ENCODE results near the gene C1orf159.
A peak's percentile ranks its signal among the peaks of the same experiment; 100 is the strongest.
"Not testable (repeated sequence)": the region's sequence is repeated elsewhere in the genome, so short reads cannot be mapped to it uniquely, and the experiment has no call there.

Gene C1orf159

DNA sequence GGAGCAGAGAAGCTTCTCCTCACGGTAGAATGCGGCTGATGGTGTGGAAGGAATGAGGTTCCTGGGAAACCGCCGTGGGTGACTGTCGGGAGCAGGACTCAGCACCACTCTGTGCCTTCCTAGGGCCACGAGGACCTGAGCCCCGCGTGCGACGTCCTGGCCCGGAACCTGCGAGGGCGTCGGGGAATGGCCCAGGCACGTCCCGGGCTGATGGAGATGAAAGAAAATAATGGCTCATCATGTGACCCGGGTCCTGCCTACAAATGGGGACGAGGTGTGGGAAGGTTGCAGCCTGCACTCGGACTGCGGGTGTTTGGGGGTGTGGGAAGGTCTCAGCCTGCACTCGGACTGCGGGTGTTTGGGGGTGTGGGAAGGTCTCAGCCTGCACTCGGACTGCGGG lies 32.7 kb upstream of the C1orf159 start:
- DNase-seq = no peak

DNA sequence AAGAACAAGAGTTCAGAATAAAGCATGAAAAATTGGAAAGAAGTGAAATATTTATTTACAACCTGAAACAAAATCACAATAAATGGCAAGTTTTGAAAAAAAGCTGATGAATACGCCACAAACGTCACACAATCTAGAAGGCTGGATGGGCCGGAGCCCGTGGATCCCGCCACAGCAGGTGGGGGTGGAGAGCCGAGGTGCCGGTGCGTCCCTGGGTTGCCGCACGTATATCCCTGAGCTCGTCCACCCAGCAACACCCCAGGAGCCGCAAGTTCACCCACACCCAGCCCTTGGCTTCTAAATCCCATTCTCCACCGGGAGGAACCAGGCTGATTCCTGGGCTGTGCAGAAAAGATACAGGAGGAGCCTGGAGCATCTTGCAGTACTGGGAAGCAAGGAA lies 32.2 kb upstream of the C1orf159 start:
- DNase-seq = no peak

DNA sequence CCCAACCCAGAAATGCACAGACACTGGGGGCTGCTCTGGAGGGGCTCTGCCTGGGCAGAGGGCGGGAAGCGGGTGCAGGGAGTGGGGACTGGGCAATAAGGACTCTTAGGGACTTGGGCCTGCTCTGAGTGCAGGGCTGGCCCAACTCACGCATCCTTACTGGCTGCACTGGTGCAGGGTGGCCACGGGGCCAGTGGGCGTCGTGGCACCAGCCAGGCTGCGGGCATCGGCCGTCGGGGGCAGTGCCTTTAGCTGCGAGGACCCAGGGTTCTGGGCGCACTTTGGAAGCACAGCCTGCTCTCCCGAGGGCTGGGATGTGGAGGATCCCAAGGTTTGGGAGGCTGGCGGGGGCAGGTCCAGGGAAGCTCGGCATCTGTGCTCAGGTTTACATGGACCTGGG lies 30.7 kb upstream of the C1orf159 start:
- no peak for DNase-seq

DNA sequence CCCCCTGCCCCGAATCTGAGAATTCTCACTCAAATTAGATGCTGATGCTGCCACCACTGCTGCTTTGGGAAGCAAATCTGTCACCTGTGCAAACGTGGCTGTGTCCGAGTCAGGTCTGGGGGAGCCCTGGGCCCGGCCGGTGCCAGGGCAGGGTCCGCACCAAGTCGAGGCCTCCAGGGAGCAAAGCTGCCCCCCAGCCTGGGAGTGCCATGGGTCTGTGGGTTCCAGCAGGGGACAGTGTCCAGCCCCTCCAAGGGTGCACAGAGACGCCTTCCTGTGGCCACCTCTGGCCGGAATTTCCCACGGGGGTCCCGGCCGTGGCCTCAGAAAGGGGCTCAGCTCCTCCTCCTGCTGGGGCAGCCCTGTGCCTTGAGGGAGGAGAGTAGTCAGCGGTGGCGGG lies 30.1 kb upstream of the C1orf159 start:
- DNase-seq = no peak

DNA sequence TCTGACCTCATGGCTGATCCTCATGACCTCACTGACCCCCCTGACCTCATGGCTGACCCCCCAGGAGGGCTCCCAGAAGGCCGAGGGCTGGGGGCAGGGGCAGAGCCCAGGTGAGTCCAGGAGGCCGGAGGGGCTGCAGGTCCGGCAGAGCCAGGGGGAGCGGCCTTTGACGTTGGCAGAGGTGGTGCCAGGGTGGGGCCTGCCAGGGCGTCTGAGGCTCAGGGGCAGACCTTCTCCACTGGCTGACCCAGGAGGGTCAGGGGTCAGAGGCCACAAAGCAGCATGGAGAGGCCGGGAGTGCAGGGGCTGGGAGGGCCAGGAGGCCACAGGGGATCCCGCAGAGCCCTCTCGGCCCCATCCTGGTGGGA lies 29.6 kb upstream of the C1orf159 start:
- DNase-seq = no peak

DNA sequence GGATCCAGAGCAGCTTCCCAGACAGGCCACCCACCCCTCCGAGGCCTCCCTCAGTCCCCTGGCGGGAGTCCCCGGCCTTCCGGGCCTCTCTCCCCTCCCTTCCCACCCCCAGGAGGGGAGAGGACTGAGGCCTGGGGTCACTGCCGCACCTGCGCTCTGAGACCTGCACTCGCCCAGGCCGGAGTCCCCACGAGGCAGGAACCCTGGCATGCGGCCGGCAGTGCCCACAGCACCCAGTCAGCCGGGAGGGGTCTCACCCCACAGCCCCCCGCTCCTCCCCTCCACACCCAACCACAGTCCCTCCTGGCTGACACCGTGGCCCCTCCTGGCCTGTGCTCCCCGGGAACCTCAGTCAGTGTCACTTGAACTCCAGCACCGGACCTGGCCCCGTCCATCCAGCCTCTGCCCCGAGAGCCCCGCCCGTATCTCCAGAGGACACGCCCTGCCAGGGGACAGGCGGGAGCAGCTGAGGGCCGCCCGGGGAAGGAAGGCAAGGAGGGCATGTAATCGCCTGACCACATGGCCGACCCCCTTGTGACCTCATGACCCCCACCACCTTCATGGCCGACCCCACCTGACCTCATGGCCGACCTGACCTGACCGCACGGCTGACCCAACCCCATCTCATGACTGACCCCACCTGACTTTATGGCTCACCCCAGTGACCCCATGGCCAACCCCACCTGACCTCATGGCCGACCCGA lies 29.1 kb upstream of the C1orf159 start:
- DNase-seq = no peak

DNA sequence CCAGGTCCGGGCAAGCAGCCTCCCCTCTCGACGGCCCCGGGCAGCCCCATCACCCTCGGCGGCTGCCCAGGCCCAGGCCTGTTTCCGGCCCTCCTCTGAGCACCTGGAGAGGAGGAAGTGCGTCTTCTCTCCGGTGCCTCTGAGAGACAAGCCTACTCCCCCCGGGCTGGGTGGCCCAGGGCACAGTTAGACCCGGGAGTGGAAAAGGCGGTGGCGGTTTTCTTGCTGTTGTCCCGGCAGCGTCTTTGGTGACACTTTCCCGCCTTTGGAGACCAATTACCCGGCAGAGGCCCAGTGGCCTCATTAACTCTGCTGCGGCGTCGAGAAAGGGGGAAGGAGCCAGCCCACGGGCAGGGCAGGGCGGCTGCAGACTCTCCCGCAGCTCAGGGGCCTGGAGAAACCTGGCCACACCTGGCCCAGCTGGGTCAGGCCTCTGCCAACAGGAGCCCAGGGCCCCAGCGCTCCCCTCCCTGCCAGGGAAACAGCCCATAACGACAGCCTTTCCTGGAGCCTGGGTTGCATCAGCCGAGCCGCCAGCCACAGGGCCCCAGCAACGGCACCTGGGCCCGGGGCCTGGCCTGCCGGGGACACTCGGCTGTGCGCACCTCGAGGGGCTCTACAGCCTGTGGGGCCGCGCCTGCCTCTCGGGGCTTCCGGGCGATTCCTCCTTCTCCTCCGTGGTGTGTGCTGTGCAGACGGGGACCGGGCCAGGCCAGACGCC lies 28.4 kb upstream of the C1orf159 start:
- DNase-seq = peak; percentile 62

DNA sequence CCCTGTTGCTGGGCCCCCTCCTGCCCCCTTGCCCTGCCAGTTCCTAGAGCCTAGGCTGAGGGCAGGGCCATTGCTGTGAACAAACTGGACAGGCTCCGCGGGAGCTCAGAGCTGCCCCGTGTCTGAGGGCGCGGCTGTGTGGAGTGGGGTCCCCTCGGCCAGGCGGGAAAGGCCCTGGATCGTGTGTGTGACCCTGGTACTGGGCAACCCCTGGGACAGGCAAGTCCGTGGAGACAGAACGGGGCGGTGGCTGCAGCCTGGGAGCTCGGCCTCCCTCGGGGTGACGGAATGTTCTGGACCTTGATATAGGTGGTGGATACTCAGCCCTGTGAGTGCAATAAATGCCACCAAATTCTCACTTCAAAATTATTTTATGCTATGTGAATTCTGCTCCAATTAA lies 27.7 kb upstream of the C1orf159 start:
- no peak for DNase-seq

DNA sequence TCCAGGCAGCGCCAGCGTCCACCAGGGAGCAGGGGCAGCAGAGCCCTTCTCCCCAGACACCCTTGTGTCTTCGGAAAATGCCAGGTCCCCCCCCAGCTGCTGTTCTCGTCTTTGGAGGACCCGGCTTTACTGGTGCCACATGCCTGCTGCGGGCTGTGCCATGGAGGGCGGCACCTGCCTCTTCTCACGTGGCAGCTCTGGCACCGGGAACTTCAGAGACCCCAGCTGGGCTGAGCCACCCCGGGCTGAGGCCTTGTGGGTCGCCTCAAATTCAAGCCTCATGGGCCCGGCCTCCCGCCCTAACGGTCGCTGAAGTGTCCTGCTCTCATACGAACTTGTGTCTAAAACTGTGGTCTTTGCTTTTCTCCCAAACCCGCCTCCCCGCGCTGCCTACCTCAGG lies 27.0 kb upstream of the C1orf159 start:
- DNase-seq = no peak

DNA sequence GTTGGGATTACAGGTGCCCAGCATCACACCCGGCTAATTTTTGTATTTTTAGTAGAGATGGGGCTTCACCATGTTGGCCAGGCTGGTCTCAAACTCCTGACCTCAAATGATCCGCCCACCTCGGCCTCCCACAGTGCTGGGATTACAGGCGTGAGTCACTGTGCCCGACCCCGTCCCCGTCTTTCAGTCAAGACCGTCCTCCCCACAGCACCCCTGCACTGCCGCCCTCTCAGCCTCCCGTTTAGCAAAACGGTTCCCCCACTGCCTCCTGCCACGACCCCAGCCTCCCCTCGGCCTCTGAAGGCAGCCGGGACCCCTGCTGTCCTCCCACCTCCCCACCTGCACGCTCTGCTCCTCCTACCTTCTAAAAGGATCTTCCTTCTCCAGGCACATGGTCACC lies 26.5 kb upstream of the C1orf159 start:
- not testable (repeated sequence) for DNase-seq

DNA sequence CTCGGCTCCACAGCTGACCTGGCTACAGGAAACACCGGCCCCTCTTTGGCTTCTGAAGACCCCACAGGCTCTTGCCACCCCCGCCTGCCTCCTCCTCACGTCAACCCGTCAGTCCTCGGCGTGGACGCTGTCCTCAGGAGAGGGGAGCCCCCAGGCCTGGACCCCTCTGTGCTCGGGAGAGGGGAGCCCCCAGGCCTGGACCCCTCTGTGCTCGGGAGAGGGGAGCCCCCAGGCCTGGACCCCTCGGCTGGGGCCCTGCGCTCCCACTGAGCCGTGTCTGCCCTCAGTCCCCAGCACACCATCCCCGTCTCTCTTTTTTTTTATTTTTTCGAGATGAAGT lies 26.0 kb upstream of the C1orf159 start:
- no peak for DNase-seq

DNA sequence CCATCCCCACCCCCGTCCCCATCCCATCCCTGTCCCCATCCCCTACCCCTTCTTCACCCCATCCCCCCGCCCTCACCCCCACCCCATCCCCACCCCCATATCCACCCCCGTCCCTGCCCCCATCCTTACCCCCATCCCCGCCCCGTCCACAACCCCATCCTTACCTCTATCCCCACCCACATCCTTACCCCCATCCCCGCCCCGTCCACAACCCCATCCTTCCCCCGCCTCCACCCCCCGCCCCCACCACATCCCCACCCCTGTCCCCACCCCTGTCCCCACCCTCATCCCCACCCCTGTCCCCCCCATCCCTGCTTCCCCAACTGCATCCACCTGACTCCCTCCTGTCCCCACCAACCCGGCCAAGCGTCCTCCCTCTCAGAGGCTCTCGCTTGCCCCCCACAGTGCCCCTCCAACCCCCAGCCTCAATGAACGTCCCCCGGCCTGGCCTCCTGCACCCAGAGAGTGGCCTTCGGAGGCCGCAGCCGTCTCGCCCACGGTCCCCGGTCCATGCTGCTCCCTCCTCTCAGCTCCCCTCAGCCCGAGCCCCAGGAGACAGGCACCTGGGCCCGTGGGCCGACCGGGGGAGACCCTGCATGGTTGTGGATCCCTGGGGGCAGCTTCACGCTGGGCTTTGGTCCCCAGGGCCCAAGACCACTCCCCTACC lies 25.5 kb upstream of the C1orf159 start:
- DNase-seq = no peak

DNA sequence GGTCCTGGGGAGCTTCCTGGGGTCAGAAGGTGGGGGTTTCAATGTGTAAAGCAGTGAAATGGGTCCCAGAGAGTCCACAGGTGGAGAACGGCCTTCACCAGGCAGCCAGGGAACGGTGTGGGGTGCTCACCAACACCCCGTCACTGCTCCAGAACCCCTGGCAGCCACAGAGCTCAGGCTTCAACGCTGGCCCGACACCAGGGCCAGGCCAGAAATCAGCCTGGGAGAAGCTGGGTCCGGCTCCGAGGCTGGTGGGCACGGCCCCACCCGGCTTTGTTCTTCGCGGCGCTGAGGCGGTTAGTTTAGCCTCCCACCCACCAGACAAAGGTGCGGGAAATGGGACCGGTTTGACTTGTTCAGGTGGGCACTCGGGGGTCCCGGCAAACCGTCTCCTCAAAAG lies 24.8 kb upstream of the C1orf159 start:
- no peak for DNase-seq

DNA sequence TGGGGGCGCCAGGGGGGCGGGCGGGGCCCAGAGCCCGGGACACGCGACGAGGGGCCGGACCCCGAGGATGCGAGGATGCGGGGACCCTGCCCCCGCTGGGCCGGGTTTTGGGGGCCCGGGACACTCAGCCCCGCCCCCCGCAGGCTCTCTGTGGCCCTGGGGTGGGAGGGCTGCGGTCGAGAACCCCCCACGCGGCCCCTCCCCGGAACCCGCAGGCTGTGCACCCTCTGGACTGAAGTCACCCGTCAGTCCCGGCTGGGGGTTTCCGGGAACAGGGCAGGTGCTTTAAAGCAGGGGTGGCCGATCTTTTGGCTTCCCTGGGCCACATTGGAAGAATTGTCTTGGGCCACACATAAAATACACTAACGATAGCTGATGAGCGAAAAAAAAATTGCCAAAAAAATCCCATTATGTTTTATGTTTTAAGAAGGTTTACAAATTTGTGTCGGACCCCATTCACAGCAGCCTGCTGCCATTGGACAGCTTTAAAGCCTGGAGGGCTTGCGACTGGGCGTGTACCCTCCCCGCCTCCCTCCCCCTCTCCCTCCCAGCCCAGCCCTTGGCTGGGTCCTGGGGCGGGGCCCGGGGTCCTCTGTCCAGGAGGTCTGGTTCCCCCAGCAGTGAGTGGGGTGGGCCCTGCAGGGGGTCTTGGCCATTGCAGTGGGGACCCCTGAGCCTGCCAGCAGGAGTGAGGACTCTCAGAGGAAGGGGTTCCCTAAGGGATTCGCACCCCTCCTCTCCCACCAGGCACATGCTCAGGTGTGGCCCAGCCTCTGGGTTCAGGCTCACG lies 21.6 kb upstream of the C1orf159 start:
- DNase-seq = peak; percentile 86

DNA sequence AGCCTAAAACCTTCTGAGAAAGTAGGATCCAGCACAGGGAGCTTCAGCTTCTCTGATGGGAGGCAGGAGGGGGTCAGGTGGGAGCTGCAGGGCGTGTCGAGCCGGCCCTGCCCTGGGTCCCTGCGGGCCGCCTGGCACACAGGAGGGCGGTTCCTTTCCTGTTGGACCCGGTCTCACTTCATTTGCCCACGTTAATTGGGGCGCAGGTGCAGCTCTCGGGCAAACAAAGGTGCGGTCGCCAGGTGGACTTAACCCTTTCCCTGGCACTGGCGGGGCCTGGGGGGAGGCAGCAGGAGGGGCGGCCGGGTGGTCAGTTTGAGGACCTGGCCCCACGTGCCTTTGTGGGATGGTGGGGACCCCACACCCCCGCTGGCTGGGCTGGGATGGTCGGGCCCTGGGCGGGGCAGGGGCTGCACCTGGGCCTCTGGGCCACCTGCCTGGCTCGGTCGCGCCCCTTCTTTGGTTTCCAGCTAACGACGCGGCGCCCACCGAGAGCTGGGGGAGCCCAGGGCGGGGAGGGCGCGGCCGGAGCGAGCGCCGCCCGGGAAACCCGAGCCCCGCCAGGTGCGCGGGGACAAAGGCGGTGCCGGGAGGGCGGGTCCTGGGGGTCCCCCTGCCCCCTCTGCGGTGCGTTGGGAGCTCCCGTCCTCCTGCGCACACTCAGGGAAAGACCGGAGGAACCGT lies 20.8 kb upstream of the C1orf159 start:
- peak; percentile 45 for DNase-seq

DNA sequence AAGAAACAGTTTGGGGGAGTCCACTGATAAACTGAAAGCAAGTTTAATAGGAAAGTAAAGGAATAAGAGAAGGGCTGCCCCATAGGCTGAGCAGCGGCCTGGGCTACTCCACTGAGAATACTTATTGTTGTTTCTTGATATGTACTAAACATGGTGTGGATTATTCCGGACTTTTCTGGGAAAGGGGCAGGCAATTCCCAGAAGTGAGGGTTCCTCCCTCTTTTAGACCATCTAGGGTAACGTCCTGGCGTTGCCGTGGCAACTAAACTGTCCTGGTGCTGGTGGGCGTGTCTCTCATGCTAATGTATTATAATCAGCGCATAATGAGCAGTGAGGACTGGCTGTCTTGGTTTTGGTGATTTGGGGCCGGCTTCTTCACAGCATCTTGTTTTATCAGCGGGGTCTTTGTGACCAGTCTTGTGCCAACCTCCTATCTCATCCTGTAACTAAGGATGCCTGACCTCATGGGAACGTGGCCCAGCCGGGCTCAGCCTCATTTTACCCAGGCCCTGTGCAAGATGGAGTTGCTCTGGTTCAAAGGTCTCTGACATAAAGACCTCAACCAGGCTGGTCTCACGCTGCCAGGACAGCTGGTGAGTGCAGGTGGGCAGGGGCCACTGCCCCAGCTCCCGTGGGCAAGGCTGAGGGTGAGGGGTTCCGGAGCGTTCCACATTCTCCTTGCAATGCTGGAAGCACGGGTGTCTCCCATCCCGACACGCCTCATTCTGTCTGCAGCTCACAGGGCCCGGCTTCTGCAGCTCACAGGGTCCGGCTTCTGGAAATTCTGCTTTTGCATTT lies 19.6 kb upstream of the C1orf159 start:
- no peak for DNase-seq

DNA sequence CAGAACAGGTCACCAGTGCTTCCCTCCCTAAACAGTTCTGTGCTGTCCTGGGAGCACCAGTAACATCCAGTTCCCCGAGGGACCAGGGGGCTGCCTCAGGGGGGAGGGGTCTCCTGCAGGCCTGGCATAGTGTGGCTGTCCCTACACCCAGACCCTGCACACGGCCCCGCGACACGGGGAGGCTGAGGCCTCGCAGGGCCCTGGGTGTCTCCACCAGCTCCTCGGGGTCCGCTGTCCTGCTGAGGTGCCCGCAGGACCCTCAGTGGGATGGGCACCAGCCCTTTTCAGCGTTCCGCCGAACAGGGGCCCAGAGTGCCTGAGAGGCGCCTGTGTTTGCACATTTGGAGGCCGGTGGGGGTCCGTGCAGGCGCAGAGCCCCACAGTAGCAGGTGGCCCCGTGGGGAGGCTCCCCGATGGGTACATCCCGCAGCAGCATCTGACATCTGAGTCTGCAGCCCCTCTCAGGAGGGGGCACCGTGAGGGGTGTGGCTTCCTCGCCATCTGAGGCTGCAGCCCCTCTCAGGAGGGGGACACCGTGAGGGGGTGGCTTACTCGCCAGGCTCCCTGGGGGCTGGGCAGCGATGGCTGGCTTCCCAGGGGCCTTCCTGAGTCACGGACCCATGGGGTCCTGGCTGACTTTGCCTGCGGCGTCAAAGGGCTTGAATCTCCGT lies 18.5 kb upstream of the C1orf159 start:
- DNase-seq = no peak

DNA sequence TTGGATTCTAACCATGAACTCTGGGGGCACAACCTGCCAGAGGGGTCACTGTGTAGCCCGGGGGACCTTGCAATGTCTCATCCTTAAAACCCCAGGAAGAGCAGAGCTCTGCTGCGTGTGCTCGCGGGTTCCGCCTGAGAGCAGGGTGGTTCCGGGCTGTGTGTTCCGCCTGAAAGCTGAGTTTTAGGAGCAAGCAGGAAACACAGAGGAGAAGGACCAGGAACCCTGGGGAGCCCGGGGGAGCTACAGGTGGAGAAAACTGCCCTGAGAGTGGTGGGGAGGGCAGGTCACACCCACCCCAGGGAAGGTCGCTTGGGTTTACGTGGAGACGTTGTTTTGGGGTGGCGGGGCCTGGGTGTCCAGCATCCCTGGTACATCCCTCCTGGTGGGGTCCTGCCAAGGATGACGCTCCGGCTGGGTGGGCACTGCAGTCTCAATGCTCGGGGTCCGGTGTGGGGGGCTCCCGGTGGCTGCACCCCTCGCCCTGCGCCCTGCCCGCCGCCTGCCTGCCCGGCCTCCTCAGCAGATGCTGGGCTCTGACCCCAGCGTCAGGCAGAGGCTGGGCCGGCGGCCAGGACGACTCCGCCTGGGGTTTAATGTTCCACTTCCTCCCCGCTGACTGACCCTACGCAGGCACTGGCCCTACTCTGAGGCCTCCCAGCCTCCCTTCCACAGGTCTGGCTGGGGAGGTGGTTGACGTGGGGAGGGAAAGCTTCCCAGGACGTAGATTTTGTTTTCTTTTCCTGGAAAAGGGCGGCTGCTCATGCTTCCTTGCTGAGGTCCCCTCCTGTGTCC lies 17.3 kb upstream of the C1orf159 start:
- no peak for DNase-seq

DNA sequence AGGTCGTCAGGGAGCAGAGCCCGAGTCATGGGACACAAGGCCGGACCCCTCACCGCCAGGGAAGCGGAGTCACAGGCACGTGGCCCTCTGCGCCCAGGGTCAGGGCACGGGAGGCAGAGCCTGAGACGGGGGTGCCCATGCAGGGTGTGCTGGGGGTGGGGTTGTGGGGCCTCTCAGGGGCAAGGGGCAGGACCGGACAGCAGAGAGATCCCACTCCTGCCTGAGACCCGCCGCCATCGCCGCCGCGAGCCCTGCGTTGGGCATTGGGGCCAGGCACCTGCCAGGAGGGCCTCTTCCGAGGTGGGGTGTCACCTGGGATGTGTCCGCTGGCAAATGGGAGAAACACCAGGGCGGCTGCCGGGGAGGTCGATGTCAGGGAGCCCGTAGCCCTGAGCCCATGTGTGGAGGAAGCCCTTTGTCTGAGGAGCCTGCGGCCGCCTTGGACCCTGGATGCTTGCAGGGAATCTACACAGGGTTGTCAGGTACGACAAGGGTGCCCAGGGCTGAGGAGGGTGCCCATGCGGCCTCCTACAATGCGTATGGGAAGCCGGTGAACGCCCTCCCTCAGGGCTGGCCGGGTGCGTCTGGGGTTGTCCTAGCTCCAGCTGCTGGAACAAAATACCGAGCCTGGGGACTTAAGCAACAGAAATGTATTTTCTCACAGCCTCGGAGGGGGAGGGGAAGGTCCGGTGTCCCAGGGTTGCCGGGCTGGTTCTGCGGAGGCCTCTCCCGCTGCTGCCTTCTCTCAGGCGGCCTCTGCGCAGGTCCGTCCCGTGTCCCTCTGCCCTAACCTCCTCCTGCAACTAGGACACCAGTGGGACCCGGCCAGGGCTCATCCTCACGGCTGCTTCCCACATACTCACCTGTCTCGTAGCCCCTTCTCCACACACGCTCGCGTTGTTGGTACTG lies 16.4 kb upstream of the C1orf159 start:
- no peak for DNase-seq

All from CD4-positive, alpha-beta T cell treated with Interleukin-12 subunit alpha and Interleukin-12 subunit beta, for 1 hour (primary cell).